ENCODE measurements around the gene HARS2. TPM values are rescaled to one million over a fixed set of nuclear protein-coding genes. Genes with fewer than 3 reads are reported as not detected.
A peak's percentile ranks its signal among the peaks of the same experiment; 100 is the strongest.
"Not testable (repeated sequence)": the region's sequence is repeated elsewhere in the genome, so short reads cannot be mapped to it uniquely, and the experiment has no call there.

Gene HARS2
- polyA plus RNA-seq, 1 donor (not counting 4 experiments of a cell fraction or from before 2014, with no cell fraction given) = 44.5 TPM

GRCh38 chr5:140664359-140665119 lies 26.7 kb upstream of the HARS2 start, which contains the start of gene WDR55:
Gene WDR55 (plus strand): TSS chr5:140664904. CDS start chr5:140664913, 9 bp downstream.
- Histone ChIP-seq H2AFZ (ENCODE audit: control insufficient read depth, low read length) (peak within 1 kb of the TSS; percentile 100), H3K4me2 (ENCODE audit: control insufficient read depth, extremely low read depth, insufficient read depth, low read depth, low read length) (peak within 1 kb of the TSS; percentile 98), H3K4me3 (ENCODE audit: control insufficient read depth in 2 of 3, extremely low read depth in 1 of 3, insufficient read depth in 2 of 3, low read depth in 1 of 3, low read length in 3 of 3) (peak within 1 kb of the TSS; percentile 84 to 99 (median 88)), H3K9me1 (ENCODE audit: control insufficient read depth, extremely low read depth, insufficient read depth, low read length) (no peaks in the 10 kb centered on the region), H3K9ac (ENCODE audit: control insufficient read depth, extremely low read depth, insufficient read depth, low read length) (peak within 1 kb of the TSS; percentile 84), H3K27ac (ENCODE audit: control insufficient read depth, insufficient read depth, low read length) (peak within 1 kb of the TSS; percentile 82), H3K27me3 (ENCODE audit: control insufficient read depth, extremely low read depth, insufficient read depth, low read length) (no peaks in the 10 kb centered on the region), H3K79me2 (ENCODE audit: control insufficient read depth, insufficient read depth, low read length) (peaks cover 35% of the 10 kb centered on the region), H3K4me1 (ENCODE audit: control insufficient read depth, extremely low read depth, insufficient read depth, low read length) (peaks cover 3% of the 10 kb centered on the region), H3K9me3 (ENCODE audit: control insufficient read depth, low read depth, low read length) (no peaks in the 10 kb centered on the region), H3K36me3 (ENCODE audit: control insufficient read depth in 2 of 2, extremely low read depth in 1 of 2, insufficient read depth in 2 of 2, low read length in 2 of 2) (peaks cover 25 to 36% of the 10 kb centered on the region in 2 experiments), H4K20me1 (ENCODE audit: control insufficient read depth, extremely low read depth, insufficient read depth, low read length) (no peaks in the 10 kb centered on the region)
- FAIRE-seq = peak; percentile 63
- TF ChIP-seq EZH2 (IDR thresholded peaks at IDR 0.05; ENCODE audit: low read length) = no peak
- no peak for TF ChIP-seq CTCF (optimal IDR thresholded peaks at IDR 0.05 in 1 of 3, IDR thresholded peaks at IDR 0.05 in 1 of 3, conservative IDR thresholded peaks at IDR 0.05 in 1 of 3; ENCODE audit: extremely low read depth in 1 of 3, insufficient read depth in 2 of 3, low read length in 3 of 3)
- dilution Hi-C loops (cut with MboI; ENCODE audit: extremely low pct_ligation_motif_present, low sequenced_read_pairs) = no loop called here
- DNase-seq (ENCODE audit: low read depth, low spot score) = peak; percentile 60

GRCh38 chr5:140671035-140671434 lies 20.2 kb upstream of the HARS2 start:
- H3K9me3 ChIP-seq (ENCODE audit: control insufficient read depth, low read depth, low read length); H3K27me3 ChIP-seq (ENCODE audit: control insufficient read depth, extremely low read depth, insufficient read depth, low read length); H3K4me1 ChIP-seq (ENCODE audit: control insufficient read depth, extremely low read depth, insufficient read depth, low read length); H2AFZ ChIP-seq (ENCODE audit: control insufficient read depth, low read length); H3K4me3 ChIP-seq (ENCODE audit: control insufficient read depth in 2 of 3, extremely low read depth in 1 of 3, insufficient read depth in 2 of 3, low read depth in 1 of 3, low read length in 3 of 3); H3K4me2 ChIP-seq (ENCODE audit: control insufficient read depth, extremely low read depth, insufficient read depth, low read depth, low read length); DNase-seq (ENCODE audit: low read depth, low spot score); H4K20me1 ChIP-seq (ENCODE audit: control insufficient read depth, extremely low read depth, insufficient read depth, low read length); H3K9ac ChIP-seq (ENCODE audit: control insufficient read depth, extremely low read depth, insufficient read depth, low read length); H3K9me1 ChIP-seq (ENCODE audit: control insufficient read depth, extremely low read depth, insufficient read depth, low read length); H3K27ac ChIP-seq (ENCODE audit: control insufficient read depth, insufficient read depth, low read length); dilution Hi-C loops (cut with MboI; ENCODE audit: extremely low pct_ligation_motif_present, low sequenced_read_pairs); FAIRE-seq: not testable (repeated sequence)
- H3K79me2 ChIP-seq (ENCODE audit: control insufficient read depth, insufficient read depth, low read length) = peaks cover 22% of the 10 kb centered on the region
- H3K36me3 ChIP-seq (ENCODE audit: control insufficient read depth in 2 of 2, extremely low read depth in 1 of 2, insufficient read depth in 2 of 2, low read length in 2 of 2) = peaks cover 35% of the 10 kb centered on the region in 2 experiments

All from keratinocyte (primary cell).